CD4-positive, alpha-beta T cell treated with Interleukin-2 at 100 ng/mL for 4 hours (primary cell): ENCODE data around the gene IFT81.
A peak's percentile ranks its signal among the peaks of the same experiment; 100 is the strongest.
"Not testable (repeated sequence)": the region's sequence is repeated elsewhere in the genome, so short reads cannot be mapped to it uniquely, and the experiment has no call there.

Experiments used
- DNase-seq: peaks from one replicate; pipeline ENCODE4 v3.0.0-alpha.2; 2020; ENCODE audit warnings: low spot score

The IFT81 gene

GRCh38 chr12:110244372-110244771 is 120.2 kb downstream of the IFT81 start:
- no peak for DNase-seq

DNA sequence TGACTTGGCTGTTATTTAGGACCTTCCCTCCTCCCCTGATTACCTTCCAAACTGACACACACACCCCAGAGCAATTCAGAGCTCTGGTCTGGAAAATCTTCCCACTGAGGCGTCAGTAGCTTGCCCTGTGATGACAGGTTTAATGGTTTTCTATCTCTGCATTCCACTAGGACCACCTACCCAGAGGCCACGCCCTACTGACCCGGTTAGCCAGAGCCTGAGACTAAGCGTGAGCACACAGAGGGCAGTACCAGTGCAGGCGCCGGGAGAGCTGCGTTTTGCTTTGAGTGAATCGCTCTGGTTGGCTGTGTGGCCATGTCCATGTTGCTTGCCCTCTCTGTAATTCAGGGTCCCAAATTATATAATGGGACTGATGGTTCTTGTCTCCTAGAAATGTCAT is 120.7 kb downstream of the IFT81 start:
- DNase-seq: no peak

DNA sequence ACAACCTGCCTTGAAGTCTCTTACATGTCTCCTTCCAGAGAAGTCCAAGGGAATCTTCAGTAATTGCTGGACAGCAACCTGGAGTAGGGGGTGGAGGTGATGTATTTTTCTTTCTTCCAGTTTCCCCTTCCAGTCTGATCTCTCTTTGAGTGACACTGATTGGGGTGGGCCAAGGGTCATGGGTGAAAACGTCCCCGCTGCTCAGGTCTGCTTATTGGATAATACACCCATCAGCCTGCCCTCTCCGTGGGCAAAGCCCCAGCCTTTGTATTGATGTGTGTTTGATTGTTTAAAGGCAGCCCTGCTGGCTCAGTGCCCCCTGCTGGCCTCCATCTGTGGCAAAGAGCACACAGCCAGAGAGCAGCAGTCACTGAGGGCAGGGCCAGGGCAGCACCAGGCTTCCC is 121.2 kb downstream of the IFT81 start:
- DNase-seq: peak; percentile 55

DNA sequence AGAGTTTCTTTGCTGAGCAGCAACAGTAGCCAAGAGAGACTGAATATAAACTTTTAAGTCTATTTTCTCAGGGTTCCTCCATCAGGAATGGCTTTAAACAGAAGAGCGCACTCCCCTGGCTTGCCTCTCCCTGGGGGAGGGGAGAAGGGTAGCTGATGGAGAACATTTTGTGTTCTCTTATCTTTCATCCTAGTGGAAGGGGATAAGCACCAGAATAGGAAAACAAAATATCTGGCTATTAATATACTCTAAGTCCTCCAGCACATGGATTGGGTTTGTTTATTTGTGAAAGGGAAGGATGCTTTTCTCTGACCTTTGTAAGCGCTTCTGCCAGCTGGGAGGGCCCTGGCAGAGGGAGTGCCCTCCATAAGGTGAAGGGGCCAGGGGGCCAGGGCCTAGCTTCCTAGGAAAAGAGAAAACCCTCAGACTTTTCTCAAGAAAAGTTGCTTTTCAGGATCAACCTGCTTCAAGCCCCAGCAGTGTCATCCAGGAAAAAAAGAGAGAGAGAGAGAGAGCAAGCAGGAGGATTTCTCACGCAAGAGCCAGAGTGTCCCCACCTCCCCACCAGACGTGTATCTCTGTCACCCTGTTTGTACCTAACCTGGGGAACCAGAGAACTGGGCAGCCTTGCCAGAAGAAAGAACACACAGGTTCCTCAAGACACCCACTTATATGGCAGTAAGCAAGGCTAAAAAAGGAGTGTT is 122.6 kb downstream of the IFT81 start:
- DNase-seq: no peak

DNA sequence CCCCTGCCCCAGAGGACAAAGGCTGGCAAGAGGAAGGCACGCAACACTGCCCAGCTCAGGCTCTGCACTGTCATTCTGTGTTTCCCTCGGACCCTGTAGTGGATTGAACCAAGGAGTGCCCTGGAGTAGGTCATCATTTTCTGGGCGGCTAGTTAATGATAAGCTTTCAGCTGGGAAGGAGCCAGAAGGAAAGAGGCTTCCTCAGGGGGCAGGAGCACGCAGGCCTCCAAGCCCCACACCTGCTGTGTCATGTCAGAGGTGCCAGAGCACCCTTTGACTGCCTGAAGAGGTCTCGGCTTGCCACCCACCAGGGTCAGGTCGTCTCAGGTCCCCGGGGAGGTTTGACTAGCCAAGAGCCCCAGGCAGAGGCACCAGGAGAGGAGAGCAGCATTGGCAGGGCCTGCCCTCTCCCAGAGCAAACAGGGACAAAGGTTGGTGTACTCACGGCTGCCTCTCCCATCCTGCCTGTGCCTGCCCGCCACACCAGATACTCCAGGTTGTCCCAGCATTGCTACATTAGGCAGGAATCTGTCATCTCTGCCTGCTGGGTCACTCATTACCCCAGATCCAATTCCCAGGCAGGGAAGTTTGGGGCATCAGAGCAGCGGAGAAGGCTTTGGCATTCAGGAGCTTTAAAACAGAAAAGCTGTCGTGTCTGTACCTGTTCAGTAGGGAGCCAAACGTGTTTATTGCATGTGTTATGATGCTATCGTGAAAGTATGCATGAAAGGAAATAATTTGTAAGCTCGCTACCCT is 123.4 kb downstream of the IFT81 start:
- DNase-seq: no peak

DNA sequence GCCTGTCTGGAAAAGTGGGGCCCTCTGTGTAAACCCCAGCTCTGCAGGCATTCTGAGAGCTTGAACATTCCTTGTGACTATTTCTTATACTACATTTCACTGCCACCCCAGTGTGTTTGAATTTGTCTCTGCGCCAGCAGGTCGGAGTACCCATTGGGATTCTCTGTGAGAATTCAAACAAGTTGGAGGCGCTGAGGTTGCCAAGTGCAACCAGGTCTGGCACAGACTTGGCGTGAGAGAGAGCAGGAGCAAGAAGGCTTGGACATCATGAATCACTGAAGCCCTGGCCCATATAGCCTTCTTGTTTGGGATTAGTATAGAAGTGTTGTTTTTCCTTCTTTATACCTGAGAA is 123.9 kb downstream of the IFT81 start:
- DNase-seq: no peak

GRCh38 chr12:110249105-110249504 is 124.9 kb downstream of the IFT81 start:
- DNase-seq: no peak

DNA sequence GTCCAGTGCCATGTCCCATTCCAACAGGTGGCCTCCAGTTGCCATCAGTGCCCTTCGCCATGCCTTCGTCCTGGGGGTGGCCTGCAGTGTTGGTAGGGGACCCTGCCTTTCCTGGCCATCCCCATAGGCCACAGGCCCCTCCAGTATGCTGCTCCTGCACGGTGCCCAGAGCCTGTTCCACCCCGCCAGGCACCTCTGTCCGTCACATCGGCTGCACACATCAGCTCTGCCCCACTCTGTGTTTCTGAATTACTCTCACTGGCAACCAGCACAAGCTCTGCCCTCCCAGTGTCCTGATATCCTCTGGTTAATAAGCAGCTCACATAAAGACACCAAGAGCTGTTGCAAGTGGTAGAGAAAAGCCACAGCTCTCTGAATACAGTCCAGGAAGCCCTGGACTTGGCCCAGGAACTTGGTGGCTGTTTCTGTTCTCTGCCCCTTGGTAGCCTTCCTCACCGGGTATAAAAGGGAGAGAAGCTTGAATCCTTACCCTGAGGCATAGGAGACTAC is 125.6 kb downstream of the IFT81 start:
- DNase-seq: no peak

DNA sequence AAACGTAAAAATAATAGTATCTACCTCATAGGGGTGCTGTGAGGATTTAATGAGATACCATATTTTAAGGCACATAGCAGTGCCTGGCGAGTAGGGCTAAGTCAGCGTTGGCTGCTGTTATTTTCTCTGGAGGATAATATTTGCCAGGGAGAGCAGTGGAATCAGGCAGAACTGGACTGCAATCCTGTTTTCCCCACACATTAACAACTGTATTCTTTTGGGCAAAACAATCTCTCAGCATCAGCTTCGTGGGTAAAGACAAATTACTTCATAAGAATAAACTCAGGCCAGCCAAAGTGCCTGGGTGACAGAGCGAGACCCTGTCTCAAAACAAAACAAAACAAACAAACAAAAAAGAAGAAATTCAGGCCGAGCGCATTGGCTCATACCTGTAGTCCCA is 127.2 kb downstream of the IFT81 start:
- no peak for DNase-seq

GRCh38 chr12:110252716-110253115 is 128.6 kb downstream of the IFT81 start:
- DNase-seq: no peak

GRCh38 chr12:110253176-110253575 is 129.0 kb downstream of the IFT81 start:
- no peak for DNase-seq

DNA sequence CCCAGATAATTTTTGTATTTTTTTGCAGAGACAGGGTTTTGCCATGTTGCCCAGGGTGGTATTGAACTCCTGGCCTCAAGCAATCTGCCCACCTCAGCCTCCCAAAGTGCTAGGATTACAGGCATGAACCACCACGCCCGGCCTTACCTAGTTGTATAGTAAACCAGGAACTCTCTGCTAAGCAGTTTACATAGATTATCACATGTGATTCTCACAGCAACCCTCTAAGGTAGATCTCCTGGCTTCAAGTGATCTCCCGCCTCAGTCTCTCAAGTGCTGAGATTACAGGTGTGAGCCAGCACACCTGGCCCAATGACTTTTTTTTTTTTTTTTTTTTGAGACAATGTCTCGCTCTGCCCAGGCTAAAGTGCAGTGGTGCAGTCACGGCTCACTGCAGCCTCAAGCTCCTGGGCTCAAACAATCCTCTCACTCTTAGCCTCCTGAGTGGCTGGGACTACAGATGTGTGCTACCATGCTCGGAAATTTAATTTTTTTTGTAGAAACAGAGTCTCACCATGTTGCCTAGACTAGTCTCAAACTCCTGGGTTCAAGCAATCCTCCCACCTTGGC is 130.9 kb downstream of the IFT81 start:
- DNase-seq: no peak

DNA sequence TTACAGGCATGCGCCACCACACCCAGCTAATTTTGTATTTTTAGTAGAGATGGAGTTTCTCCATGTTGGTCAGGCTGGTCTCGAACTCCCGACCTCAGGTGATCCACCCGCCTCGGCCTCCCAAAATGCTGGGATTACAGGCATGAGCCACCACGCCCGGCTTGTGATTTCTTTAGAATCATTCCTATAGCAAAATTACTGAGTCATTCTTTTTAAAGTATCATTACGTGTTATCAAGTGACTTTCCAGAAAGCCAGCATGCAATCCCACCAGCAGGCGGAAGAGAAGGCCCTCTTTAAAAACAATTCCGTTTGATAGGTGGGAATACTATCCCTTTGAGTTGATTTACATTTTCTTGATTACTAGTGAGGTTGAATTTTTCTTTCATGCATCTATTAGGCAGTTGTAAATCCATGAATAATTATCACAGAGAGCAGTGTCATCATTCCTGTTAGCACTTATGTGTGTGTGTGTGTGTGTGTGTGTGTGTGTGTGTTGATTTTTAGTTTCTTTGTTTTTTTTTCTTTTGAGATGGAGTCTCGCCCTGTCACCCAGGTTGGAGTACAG is 131.8 kb downstream of the IFT81 start:
- not testable (repeated sequence) for DNase-seq

GRCh38 chr12:110256780-110257431 is 132.7 kb downstream of the IFT81 start:
- no peak for DNase-seq

DNA sequence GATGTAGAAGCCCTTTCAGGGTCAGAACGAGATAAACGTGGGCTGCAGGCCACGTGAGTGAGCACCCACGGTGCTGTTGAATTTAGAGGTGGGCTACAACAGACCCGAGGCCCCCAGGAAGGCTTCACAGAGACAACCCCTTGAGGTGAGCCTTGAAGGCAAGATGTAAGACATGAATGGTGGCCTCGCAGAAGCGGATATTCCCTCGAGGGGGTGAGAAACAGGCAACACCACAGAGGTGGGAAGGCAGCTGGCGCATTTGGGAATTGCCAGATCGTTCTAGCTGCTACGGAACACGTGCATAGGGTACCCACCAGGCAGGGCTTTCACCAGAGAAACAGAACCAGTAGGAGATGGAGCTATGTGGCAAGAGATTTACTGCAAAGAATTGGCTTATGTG is 134.3 kb downstream of the IFT81 start:
- DNase-seq: no peak

DNA sequence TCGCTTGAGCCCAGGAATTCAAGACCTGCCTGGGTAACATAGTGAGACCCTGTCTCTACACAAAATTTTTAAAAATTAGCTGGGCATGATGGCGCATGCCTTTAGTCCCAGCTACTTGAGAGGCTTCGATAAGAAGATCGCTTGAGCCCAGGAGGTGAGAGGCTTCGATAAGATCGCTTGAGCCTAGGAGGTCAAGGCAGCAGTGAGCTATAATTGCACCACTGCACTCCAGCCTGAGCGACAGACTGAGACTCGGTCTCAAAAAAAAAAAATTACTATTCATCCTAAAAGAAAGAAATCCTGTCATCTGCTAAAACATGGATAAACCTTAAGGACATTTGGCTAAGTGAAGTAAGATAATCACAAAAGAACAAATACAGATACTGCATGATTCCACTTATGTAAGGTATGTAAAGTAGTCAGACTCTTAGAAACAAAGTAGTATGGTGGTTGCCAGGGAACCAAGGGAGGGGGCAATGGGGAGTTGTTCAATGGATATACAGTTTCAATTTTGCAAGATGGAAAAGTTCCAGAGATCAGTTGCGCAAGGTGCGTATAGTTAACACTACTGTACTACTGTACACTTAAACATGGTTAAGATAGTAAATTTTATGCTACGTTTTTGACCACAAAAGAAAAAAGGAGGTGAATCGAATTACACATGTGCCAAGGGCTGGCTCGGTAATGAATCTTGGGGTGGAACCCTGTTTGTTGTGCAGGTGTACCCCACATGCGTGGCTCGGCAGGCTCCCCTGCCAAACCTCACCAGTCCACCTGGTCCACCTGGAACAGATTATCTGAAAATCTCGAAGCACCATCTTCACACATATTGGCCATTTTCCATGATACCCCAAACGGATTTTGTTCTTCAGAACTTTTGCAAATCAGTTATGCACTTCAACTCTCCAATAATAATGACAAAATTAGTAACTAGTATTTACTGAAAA is 138.6 kb downstream of the IFT81 start:
- no peak for DNase-seq

- DNase-seq: no peak
These were observed 142.3 kb downstream of the IFT81 start for GRCh38 chr12:110266381-110266960.

DNA sequence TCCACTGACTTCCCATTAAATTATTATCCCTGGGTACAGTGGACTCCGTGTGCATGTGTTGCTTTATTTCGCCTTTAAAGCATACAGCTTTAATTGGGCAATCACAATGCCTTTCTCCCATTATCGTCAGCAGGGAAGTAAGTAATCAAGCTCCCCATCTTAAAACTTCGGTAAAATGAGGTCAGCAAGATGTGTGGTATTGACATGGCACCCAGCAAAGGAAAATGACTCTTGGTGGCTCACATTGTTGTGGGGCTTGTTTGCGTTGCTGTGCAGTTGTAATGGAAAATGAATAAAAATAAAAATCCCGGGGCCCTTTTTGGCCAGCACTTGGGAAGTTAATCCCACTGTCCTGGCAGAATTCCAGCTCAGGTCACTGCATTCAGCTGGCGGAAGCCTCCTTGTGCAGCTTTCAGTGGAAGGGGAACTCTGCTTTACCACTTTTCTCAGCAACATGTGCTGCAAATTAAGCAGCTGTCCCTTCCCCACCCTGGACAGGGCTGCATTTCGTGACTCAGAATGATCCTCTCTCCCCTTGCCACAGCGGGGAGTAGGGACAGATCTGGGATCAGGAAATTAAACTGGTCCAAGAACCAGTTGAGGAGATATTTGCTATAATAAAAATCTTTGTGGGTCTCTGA is 142.9 kb downstream of the IFT81 start:
- DNase-seq: no peak
